Fibroblast of pulmonary artery (primary cell): ENCODE results near the gene SHROOM3.

Experiments
- DNase-seq: peaks from one replicate; pipeline ENCODE4 v3.0.0-alpha.2; 2010; ENCODE audit warnings: low read depth
- H3K4me3 ChIP-seq: replicated peaks from 2 replicates; pipeline ENCODE4 v1.5.1; 2011; ENCODE audit warnings: low read depth, mild to moderate bottlenecking, control low read depth, low read length, moderate library complexity
- TF ChIP-seq, protein P1 (sequence below): IDR thresholded peaks from 2 replicates; pipeline ENCODE4 v1.5.1; 2011; ENCODE audit warnings: mild to moderate bottlenecking, control low read depth, low read length, inconsistent platforms; ENCODE audit errors: missing control alignments

SHROOM3 gene

DNA sequence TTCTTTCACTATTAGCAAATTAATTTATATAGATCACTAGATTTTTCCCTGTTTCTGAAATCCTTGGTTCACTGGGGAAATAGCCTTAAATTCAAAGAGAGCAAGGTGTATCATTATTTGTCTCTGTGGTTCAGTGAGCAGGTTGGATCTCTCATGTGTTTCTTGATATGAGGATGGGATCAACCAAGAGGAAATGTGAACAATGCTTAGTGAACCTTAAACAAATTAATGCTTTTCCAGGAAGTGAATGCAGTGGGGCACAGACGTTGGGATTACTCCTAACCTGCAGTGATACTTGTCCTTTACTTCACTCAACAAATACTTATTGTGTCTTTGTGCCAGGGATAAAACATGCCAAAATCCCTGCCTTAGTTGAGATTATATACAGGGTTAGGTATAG, 193.2 kb downstream of the SHROOM3 start:
- TF ChIP-seq, protein P1, sequence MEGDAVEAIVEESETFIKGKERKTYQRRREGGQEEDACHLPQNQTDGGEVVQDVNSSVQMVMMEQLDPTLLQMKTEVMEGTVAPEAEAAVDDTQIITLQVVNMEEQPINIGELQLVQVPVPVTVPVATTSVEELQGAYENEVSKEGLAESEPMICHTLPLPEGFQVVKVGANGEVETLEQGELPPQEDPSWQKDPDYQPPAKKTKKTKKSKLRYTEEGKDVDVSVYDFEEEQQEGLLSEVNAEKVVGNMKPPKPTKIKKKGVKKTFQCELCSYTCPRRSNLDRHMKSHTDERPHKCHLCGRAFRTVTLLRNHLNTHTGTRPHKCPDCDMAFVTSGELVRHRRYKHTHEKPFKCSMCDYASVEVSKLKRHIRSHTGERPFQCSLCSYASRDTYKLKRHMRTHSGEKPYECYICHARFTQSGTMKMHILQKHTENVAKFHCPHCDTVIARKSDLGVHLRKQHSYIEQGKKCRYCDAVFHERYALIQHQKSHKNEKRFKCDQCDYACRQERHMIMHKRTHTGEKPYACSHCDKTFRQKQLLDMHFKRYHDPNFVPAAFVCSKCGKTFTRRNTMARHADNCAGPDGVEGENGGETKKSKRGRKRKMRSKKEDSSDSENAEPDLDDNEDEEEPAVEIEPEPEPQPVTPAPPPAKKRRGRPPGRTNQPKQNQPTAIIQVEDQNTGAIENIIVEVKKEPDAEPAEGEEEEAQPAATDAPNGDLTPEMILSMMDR: no peak
- no peak overlapping the region for H3K4me3 ChIP-seq
- DNase-seq: no peak

GRCh38 chr4:76630741-76631140, 195.7 kb downstream of the SHROOM3 start:
- H3K4me3 ChIP-seq: no peak overlapping the region
- DNase-seq: no peak
- TF ChIP-seq, protein P1: no peak

DNA sequence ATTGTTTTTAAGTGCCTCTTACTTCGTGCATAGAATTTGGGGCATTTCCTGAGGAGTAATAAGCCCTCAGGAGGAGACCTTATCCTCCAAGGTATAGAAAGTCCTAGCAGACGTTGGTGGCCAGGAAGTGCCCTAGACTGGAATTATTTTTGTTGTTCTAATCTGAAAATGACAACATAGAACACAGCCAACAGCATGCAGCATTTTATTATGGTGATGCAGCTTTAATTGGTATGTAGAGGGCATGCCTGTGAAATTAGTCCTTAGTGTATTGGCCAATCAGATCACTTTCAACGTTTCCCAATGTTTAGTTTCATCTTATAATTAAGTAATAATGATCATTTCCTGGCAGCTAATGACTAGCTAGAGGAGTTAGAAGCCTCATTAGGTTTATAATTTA, 199.2 kb downstream of the SHROOM3 start:
- H3K4me3 ChIP-seq: no peak overlapping the region
- TF ChIP-seq, protein P1: no peak

GRCh38 chr4:76637712-76638361, 202.8 kb downstream of the SHROOM3 start:
- no peak for DNase-seq
- TF ChIP-seq, protein P1: no peak
- no peak overlapping the region for H3K4me3 ChIP-seq

More for the DNA sequence above, 199.2 kb downstream of the SHROOM3 start:
- DNase-seq: peak; percentile 60

GRCh38 chr4:76639288-76639687, 204.3 kb downstream of the SHROOM3 start:
- H3K4me3 ChIP-seq: no peak overlapping the region
- TF ChIP-seq, protein P1: no peak
- DNase-seq: no peak

DNA sequence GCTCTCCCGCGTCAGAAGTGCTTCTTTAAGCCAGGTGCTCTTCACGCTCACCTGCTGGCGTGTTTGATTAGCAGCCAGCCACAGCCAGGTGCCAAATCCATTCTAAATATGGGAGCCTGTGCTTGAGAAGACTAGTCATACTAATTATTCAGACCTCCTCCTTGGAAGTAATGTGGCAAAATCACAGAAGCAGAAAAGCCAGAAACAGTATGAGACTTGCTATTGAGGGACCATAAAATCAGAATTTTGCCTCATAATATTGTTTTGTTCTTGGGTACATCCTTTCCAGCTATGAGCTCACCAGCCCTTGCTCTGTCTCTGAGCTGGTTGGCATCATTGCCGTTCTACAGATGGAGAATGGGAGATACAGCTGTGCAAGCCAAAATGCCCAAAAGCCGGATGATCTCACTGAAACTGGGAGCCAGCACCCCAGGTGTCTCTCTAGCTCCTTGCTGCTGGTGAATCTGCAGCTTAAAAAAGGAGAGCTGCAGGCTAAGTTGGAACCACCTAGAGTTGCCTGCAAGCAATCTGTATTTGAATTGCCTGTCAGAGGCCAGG, 205.4 kb downstream of the SHROOM3 start:
- no peak for DNase-seq
- TF ChIP-seq, protein P1: no peak
- H3K4me3 ChIP-seq: no peak overlapping the region

DNA sequence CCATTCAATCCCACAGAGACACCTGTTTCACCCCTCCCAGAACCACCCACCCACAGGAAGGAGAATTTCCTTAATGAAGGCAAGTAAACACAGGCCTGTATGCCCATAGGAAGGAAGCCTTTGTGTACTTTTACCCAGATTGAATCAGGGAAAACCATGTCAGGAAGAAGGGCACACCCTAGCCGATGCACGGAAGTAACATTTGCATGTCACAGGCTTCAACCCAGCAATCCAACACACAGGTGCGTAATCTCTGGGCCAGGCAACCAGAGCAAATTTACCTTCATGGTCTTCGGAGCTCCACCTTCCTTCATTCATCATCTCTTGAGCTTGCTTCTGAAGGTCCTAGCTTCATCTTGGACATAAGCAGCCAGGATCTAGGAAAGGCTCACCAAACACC, 206.3 kb downstream of the SHROOM3 start:
- no peak for DNase-seq
- H3K4me3 ChIP-seq: no peak overlapping the region
- TF ChIP-seq, protein P1: no peak
